Erythroblast (primary cell): ENCODE data around the gene CAMK2G.

Experiments used
- GATA1 ChIP-seq: IDR thresholded peaks from 2 replicates; pipeline ENCODE4 v1.6.1; 2011; ENCODE audit warnings: low read depth, mild to moderate bottlenecking, control low read depth, low read length, moderate library complexity
- POLR2A ChIP-seq: IDR thresholded peaks from 2 replicates; pipeline ENCODE4 v1.6.1; 2011; ENCODE audit warnings: mild to moderate bottlenecking, low read length

- TF ChIP-seq POLR2A, result no peak
- TF ChIP-seq GATA1, result no peak
These were observed 91.6 kb downstream of the CAMK2G start for GRCh38 chr10:73782749-73783085.
